NCI-H2196 (cell line): ENCODE results near the gene SIRPG.
"Not testable (repeated sequence)": the region's sequence is repeated elsewhere in the genome, so short reads cannot be mapped to it uniquely, and the experiment has no call there.

Experiments used
- DNase-seq: peaks from one replicate; lab custom pipeline; 2025; ENCODE audit not compliant: unreplicated experiment; lab: John Stamatoyannopoulos, UW

SIRPG gene

GRCh38 chr20:1672728-1673127 lies 15.1 kb upstream of the SIRPG start:
- DNase-seq: no peak

- no peak for DNase-seq
Observed at GRCh38 chr20:1671891-1672669, 14.5 kb upstream of the SIRPG start.

- no peak for DNase-seq
Observed at GRCh38 chr20:1669304-1669703, 11.7 kb upstream of the SIRPG start.

- DNase-seq: no peak
Observed at GRCh38 chr20:1667502-1668085, 10.0 kb upstream of the SIRPG start.

- DNase-seq: no peak
Observed at GRCh38 chr20:1666802-1667201, 9.2 kb upstream of the SIRPG start.

GRCh38 chr20:1665345-1665744 lies 7.8 kb upstream of the SIRPG start:
- no peak for DNase-seq

GRCh38 chr20:1664911-1665310 lies 7.3 kb upstream of the SIRPG start:
- DNase-seq: no peak

- no peak for DNase-seq
Observed at GRCh38 chr20:1663917-1664316, 6.3 kb upstream of the SIRPG start.

GRCh38 chr20:1661542-1662299 lies 4.1 kb upstream of the SIRPG start:
- DNase-seq: no peak

GRCh38 chr20:1660246-1660645 lies 2.7 kb upstream of the SIRPG start:
- no peak for DNase-seq

GRCh38 chr20:1656844-1657243 lies 735 bp downstream of the SIRPG start:
- no peak for DNase-seq

GRCh38 chr20:1654996-1655395 lies 2.6 kb downstream of the SIRPG start:
- DNase-seq: no peak

- DNase-seq: no peak
Observed at GRCh38 chr20:1652960-1653359, 4.6 kb downstream of the SIRPG start.

GRCh38 chr20:1652104-1652503 lies 5.5 kb downstream of the SIRPG start:
- no peak for DNase-seq

GRCh38 chr20:1651268-1652058 lies 6.1 kb downstream of the SIRPG start:
- DNase-seq: no peak

GRCh38 chr20:1648101-1648500 lies 9.5 kb downstream of the SIRPG start:
- no peak for DNase-seq

- DNase-seq: no peak
Observed at GRCh38 chr20:1646975-1647431, 10.6 kb downstream of the SIRPG start.

- DNase-seq: no peak
Observed at GRCh38 chr20:1644101-1644962, 13.2 kb downstream of the SIRPG start.

GRCh38 chr20:1638643-1639042 lies 18.9 kb downstream of the SIRPG start:
- DNase-seq: not testable (repeated sequence)

GRCh38 chr20:1637755-1638154 lies 19.8 kb downstream of the SIRPG start:
- DNase-seq: no peak
